GM12801 (cell line): ENCODE results near the gene HSPA4L.

Experiments used
- CTCF ChIP-seq: IDR thresholded peaks from one replicate; pipeline ENCODE4 v1.5.1; 2011; ENCODE audit warnings: control low read depth; ENCODE audit not compliant: insufficient read length; ENCODE audit errors: extremely low read depth

The HSPA4L gene

GRCh38 chr4:127756906-127757305 lies 25.2 kb upstream of the HSPA4L start:
- no peak for TF ChIP-seq CTCF

DNA sequence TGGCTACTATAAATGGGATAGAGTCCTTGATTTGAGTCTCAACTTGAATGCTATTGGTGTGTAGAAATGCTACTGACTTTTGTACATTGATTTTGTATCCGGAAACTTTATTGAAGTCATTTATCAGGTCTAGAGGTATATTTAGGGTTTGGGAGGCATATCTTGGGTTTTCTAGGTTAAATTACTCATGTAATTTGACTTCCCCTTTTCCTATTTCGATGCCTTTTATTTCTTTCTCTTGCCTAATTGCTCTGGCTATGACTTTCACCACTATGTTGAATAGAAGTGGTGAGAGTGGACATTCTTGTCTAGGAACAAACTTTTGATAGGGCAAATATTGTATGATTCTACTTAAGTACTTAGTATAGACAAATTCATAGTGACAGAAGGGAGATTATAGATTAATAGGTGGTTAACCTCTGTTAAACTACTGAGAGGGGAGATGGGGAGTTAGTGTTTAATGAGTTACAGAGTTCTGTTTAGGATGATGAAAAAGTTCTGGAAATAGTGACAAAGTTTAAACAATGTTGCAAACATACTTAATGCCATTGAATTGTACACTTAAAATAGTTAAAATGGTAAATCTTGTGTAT lies 22.8 kb upstream of the HSPA4L start:
- no peak for TF ChIP-seq CTCF

DNA sequence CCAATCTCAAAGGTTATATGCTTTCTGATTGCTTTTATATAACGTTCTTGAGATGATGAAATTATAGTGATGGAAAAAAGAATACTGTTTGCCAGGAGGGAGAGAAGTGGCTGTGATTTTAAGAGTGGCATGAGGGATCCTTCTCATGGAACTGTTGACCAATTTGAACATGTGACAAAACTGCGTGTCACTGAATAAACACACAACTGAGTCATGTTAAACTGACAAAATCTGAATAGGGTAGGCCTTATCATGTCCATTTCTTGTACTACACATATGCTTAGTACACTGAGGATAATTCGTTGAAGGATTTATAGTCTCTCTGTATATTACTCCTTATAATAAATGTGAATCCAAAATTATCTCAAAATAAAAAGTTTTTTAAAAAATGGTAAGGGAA lies 22.2 kb upstream of the HSPA4L start:
- TF ChIP-seq CTCF: no peak

GRCh38 chr4:127771535-127772275 lies 10.4 kb upstream of the HSPA4L start:
- no peak for TF ChIP-seq CTCF

DNA sequence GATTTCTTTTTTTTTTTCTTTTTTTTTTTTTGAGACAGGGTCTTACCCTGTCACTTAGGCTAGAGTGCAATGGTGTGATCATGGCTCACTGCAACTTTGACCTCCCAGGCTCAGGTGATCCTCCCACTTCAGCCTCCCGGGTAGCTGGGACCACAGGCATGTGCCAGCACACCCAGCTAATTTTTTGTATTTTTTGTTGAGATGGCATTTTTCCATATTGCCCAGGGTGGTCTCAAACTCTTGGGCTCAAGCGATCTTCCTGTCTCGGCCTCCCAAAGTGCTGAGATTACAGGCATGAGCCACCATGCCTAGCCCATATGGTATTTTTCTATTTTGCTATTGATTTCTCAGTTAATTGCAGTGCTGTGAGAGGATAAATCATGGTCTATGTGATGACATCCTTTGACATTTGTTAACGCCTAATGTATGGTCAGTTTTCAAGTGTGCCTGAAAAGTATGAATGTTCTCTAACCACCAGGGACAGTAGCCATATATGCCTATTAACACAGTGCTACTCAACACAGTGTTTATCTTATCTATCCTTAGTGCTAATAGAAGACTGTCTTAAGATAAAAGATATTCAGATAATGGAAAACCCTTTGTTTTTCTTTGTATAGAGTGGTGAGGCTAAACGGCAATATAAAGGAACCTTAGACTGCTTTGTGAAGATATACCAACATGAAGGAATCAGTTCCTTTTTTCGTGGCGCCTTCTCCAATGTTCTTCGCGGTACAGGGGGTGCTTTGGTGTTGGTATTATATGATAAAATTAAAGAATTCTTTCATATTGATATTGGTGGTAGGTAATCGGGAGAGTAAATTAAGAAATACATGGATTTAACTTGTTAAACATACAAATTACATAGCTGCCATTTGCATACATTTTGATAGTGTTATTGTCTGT lies 9.1 kb upstream of the HSPA4L start:
- no peak for TF ChIP-seq CTCF

DNA sequence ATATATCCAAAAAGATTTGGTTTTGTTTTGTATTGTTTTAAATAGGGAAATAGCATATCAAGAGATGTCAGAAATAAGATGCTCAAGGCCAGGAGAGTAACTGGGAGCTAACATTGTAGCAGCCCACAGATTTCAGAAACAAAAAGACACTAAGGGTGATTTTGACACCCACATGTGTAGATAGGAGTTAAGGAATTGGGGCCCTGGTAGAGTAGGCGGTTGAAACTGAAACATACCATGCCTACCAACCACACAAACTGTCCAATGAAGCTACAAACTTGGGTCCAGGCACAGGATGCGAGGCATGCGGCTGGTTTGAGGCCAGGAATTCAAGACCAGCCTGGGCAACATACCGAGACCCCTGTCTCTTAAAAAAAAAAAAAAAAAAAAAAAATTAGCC lies 6.3 kb upstream of the HSPA4L start:
- no peak for TF ChIP-seq CTCF

GRCh38 chr4:127776620-127777019 lies 5.5 kb upstream of the HSPA4L start:
- no peak for TF ChIP-seq CTCF
